B cell (primary cell): Measurements from ENCODE around the gene GALNT10.

Experiments
- EZH2 ChIP-seq: IDR thresholded peaks from 2 replicates; pipeline ENCODE4 v1.6.1; 2012; ENCODE audit warnings: borderline replicate concordance, low read depth, mild to moderate bottlenecking, moderate library complexity, low read length; ENCODE audit not compliant: insufficient read depth, poor library complexity, severe bottlenecking
- TF ChIP-seq, protein P1 (sequence below): fragments of 200-600 bp; IDR thresholded peaks from one replicate; pipeline ENCODE4 v1.8.0; 2022; ENCODE audit warnings: antibody characterized with exemption, mild to moderate bottlenecking

DNA sequence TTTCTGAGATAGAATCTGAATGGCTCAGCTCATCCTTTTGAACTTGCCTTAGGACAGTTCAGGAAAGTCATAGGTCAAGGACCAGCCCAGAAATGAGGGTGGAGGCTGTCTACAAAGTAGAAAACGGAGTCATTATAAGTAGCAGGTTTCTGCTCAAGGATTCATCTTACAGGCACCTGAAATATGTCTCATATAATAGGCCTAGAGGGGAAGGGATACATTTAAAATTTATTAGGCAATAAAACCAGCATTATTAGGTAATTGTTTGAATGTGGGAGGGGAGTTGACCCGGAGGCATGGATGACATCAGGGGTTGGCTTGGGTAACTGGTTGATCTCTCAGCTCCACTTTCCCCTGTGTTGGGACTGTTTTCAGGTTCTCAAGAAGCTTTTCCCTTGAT, 11.9 kb upstream of the GALNT10 start:
- TF ChIP-seq, protein P1, sequence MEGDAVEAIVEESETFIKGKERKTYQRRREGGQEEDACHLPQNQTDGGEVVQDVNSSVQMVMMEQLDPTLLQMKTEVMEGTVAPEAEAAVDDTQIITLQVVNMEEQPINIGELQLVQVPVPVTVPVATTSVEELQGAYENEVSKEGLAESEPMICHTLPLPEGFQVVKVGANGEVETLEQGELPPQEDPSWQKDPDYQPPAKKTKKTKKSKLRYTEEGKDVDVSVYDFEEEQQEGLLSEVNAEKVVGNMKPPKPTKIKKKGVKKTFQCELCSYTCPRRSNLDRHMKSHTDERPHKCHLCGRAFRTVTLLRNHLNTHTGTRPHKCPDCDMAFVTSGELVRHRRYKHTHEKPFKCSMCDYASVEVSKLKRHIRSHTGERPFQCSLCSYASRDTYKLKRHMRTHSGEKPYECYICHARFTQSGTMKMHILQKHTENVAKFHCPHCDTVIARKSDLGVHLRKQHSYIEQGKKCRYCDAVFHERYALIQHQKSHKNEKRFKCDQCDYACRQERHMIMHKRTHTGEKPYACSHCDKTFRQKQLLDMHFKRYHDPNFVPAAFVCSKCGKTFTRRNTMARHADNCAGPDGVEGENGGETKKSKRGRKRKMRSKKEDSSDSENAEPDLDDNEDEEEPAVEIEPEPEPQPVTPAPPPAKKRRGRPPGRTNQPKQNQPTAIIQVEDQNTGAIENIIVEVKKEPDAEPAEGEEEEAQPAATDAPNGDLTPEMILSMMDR: no peak
- TF ChIP-seq EZH2: no peak
